Measurements from ENCODE around the gene NAP1L1.

The NAP1L1 gene

GRCh38 chr12:76060111-76060510 is 24.4 kb downstream of the NAP1L1 start:
- no peak overlapping the region for H3K4me3 ChIP-seq (ENCODE audit: low read depth, low read length)
- no peak for DNase-seq (ENCODE audit: low read depth)
- TF ChIP-seq, protein P1, sequence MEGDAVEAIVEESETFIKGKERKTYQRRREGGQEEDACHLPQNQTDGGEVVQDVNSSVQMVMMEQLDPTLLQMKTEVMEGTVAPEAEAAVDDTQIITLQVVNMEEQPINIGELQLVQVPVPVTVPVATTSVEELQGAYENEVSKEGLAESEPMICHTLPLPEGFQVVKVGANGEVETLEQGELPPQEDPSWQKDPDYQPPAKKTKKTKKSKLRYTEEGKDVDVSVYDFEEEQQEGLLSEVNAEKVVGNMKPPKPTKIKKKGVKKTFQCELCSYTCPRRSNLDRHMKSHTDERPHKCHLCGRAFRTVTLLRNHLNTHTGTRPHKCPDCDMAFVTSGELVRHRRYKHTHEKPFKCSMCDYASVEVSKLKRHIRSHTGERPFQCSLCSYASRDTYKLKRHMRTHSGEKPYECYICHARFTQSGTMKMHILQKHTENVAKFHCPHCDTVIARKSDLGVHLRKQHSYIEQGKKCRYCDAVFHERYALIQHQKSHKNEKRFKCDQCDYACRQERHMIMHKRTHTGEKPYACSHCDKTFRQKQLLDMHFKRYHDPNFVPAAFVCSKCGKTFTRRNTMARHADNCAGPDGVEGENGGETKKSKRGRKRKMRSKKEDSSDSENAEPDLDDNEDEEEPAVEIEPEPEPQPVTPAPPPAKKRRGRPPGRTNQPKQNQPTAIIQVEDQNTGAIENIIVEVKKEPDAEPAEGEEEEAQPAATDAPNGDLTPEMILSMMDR (IDR thresholded peaks at IDR 0.05; ENCODE audit: low read depth, low read length, missing control alignments), result no peak

- TF ChIP-seq, protein P1 (IDR thresholded peaks at IDR 0.05; ENCODE audit: low read depth, low read length, missing control alignments), result no peak
- DNase-seq (ENCODE audit: low read depth), result no peak
Measured at GRCh38 chr12:76057326-76057725, 27.2 kb downstream of the NAP1L1 start.

DNA sequence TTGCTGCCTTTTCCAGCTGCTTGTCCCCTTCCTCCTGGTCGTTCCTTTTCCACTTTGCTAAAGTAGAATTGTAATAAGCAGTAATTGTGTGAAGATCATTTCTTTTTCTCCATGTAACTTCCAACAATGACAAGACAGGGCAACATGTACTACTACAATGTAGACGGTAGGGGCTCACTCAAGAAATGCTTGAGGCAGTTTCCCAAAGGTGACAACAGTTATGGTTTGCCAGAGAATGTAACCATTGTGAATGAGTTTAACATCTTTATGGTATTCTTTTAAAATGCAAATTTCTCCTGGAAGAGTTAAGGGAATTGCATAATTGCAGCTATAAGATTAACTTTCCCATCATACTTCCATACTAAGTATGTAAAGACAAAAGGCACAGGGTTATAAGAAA is 29.1 kb downstream of the NAP1L1 start:
- TF ChIP-seq, protein P1 (IDR thresholded peaks at IDR 0.05; ENCODE audit: low read depth, low read length, missing control alignments), result no peak
- H3K4me3 ChIP-seq (ENCODE audit: low read depth, low read length), result no peak overlapping the region
- no peak for DNase-seq (ENCODE audit: low read depth)

More at GRCh38 chr12:76057326-76057725, 27.2 kb downstream of the NAP1L1 start:
- no peak overlapping the region for H3K4me3 ChIP-seq (ENCODE audit: low read depth, low read length)

DNA sequence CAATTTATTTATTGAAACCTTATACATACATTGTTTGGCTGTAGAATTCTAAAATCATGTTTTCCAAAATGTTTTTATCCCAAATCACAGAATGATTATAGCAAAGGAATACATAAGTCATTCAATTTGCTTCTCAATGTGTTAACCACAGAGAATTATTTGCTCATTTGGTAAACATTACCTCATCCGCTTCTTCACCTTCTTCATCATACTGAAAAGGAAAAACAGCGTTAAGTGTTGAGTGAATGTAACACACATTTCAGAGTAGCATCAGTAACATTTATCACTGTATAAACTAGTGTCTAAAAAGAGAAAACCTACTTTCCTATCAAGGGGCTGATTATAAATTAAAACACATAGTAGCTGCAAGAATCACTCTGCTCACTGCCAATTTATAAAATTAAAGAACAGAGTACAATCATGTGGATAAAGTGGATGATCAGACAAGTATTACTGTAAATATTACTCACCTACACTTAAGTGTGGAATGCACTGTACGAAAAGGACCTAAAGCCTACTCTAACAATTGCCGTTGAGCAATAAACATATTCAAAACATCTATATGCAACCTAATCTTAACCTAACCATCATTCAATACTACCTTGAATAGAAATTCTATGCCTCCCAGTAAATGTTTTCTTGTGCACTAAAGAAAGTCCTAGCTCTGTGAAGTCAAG is 34.8 kb downstream of the NAP1L1 start:
- DNase-seq (ENCODE audit: low read depth), result no peak

DNA sequence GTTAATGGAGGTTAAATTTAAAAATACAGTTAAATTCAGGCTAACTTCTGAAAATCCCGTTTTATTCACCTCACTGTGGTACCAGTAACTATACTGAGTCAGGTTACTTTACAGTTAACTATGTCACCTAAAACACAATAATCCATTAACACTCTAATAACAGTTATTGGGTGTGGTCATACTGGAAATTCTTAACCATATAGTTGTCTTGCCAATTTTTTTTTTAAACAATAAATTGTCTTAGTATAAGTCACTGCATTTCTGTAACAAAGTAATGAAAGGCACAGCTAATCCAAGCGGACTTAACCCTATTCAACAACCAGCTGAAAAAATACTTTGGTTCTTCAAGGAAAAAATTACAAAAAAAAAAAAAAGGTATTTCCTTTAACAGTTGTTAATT is 36.7 kb downstream of the NAP1L1 start:
- no peak overlapping the region for H3K4me3 ChIP-seq (ENCODE audit: low read depth, low read length)
- TF ChIP-seq, protein P1 (IDR thresholded peaks at IDR 0.05; ENCODE audit: low read depth, low read length, missing control alignments), result no peak
- DNase-seq (ENCODE audit: low read depth), result no peak

More for the DNA sequence above, 34.8 kb downstream of the NAP1L1 start:
- H3K4me3 ChIP-seq (ENCODE audit: low read depth, low read length), result no peak overlapping the region
- TF ChIP-seq, protein P1 (IDR thresholded peaks at IDR 0.05; ENCODE audit: low read depth, low read length, missing control alignments), result no peak

- TF ChIP-seq, protein P1 (IDR thresholded peaks at IDR 0.05; ENCODE audit: low read depth, low read length, missing control alignments), result no peak
- DNase-seq (ENCODE audit: low read depth), result no peak
- no peak overlapping the region for H3K4me3 ChIP-seq (ENCODE audit: low read depth, low read length)
Measured at GRCh38 chr12:76047060-76047459, 37.4 kb downstream of the NAP1L1 start.

DNA sequence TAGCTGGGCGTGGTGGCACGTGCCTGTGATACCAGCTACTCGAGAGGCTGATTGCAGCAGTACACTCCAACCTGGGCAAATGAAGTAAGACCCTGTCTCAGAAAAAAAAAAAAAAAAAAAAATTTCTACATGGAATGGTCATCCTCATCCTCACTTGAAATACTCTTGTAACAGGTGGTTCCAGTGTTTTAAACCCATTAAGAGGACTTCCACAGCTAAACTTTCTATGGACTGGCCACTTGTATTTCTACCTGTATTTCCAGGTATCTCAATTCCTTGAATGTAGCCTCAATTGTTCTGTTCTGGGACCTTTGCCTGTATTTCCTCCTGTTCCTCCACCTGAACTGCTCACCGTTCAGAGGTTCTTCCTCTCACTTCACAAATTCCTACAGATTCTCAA is 41.1 kb downstream of the NAP1L1 start:
- TF ChIP-seq, protein P1 (IDR thresholded peaks at IDR 0.05; ENCODE audit: low read depth, low read length, missing control alignments), result no peak
- H3K4me3 ChIP-seq (ENCODE audit: low read depth, low read length), result no peak overlapping the region
- DNase-seq (ENCODE audit: low read depth), result no peak
